ENCODE data around the gene PIK3R3. TPM values are rescaled to one million over a fixed set of nuclear protein-coding genes. Genes with fewer than 3 reads are reported as not detected.
A peak's percentile ranks its signal among the peaks of the same experiment; 100 is the strongest.

The PIK3R3 gene
- total and polyA plus RNA-seq, 9 of the 15 experiments (the other 6 are each of a cell fraction or from before 2014, with no cell fraction given), result 1.4 to 7.7 (median 4.6) TPM

DNA sequence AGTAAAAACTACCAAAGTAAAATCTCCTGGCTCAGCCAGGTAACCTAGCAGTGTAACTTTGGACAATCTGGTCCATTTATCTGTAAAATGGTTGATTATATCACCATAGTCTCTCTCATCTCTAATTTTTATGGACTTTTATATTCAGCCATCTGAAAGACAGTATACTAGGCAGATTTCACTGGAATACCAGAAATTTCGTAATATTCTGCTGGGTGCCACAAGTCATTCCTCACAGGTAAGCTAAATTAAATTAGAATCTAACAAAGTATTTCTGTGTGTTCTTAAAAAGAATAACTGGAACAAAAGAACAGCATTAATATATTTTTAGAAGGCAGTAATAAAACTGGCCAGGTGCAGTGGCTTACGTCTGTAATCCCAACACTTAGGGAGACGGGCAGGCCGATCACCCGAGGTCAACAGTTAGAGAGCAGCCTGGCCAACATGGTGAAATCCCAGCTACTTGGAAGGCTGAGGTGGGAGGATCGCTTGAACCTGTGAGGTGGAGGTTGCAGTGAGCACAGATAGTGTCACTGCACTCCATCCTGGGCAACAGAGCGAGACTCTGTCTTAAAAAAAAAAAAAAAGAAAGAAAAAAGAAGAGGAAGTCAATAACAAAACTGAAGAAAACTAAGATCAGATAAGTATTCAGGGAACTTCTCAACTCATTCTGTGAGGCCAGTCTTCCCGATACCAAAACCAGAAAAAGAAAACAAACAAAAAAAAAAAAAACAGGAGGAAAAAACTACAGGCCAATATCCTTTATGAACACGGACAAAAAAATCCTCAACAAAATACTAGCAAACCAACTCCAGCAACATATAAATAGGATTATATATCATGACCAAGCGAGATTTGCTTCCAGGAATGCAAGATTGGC is 35.9 kb downstream of the PIK3R3 start (continued):
- 0 out of 2 replicates have a peak, but pooled peaks have one; percentile 10 for TF ChIP-seq MBD1 (CRISPR knock-in tag; IDR thresholded peaks at IDR 0.05)
- TF ChIP-seq BCOR (IDR thresholded peaks at IDR 0.05), result peak; percentile 74; the same call in 1 of the 2 replicates
- no peak for TF ChIP-seq XRCC5 (IDR thresholded peaks at IDR 0.05; ENCODE audit: low read depth, low read length)
- peak; percentile 46 for TF ChIP-seq BRD9 (IDR thresholded peaks at IDR 0.05; ENCODE audit: low read depth, partially characterized antibody)
- TF ChIP-seq ZNF239 (CRISPR knock-in tag; IDR thresholded peaks at IDR 0.05), result no peak
- no peak for TF ChIP-seq SRSF3 (IDR thresholded peaks at IDR 0.05; ENCODE audit: insufficient read depth, low read length)
- TF ChIP-seq, protein P1, sequence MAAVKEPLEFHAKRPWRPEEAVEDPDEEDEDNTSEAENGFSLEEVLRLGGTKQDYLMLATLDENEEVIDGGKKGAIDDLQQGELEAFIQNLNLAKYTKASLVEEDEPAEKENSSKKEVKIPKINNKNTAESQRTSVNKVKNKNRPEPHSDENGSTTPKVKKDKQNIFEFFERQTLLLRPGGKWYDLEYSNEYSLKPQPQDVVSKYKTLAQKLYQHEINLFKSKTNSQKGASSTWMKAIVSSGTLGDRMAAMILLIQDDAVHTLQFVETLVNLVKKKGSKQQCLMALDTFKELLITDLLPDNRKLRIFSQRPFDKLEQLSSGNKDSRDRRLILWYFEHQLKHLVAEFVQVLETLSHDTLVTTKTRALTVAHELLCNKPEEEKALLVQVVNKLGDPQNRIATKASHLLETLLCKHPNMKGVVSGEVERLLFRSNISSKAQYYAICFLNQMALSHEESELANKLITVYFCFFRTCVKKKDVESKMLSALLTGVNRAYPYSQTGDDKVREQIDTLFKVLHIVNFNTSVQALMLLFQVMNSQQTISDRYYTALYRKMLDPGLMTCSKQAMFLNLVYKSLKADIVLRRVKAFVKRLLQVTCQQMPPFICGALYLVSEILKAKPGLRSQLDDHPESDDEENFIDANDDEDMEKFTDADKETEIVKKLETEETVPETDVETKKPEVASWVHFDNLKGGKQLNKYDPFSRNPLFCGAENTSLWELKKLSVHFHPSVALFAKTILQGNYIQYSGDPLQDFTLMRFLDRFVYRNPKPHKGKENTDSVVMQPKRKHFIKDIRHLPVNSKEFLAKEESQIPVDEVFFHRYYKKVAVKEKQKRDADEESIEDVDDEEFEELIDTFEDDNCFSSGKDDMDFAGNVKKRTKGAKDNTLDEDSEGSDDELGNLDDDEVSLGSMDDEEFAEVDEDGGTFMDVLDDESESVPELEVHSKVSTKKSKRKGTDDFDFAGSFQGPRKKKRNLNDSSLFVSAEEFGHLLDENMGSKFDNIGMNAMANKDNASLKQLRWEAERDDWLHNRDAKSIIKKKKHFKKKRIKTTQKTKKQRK (IDR thresholded peaks at IDR 0.05; ENCODE audit: borderline replicate concordance, low read depth, low read length), result no peak
- TF ChIP-seq ZNF766 (CRISPR knock-in tag; conservative IDR thresholded peaks at IDR 0.05), result peak; percentile 50; the same call in 1 of the 2 replicates
- TF ChIP-seq DACH1 (IDR thresholded peaks at IDR 0.05; ENCODE audit: partially characterized antibody), result no peak
- peak; percentile 84 for TF ChIP-seq ZNF384 (IDR thresholded peaks at IDR 0.05; ENCODE audit: low read depth, low read length)
- no peak for TF ChIP-seq ETV6 (IDR thresholded peaks at IDR 0.05; ENCODE audit: borderline replicate concordance in 1 of 2, low read depth in 2 of 2, low read length in 1 of 2)
- TF ChIP-seq ETV6 (CRISPR knock-in tag; IDR thresholded peaks at IDR 0.05; ENCODE audit: borderline replicate concordance), result 0 out of 2 replicates have a peak, but pooled peaks have one; percentile 10
- TF ChIP-seq HDAC8 (tag; IDR thresholded peaks at IDR 0.05), result no peak
- TF ChIP-seq AFF1 (IDR thresholded peaks at IDR 0.05; ENCODE audit: low read depth in 1 of 2, partially characterized antibody in 2 of 2), result peak in 1 of 2 experiments; percentile 44
- TF ChIP-seq PHB (CRISPR knock-in tag; IDR thresholded peaks at IDR 0.05), result no peak
- peak; percentile 38; the same call in 1 of the 2 replicates for TF ChIP-seq LEF1 (IDR thresholded peaks at IDR 0.05)

All from K562 (cell line).